ENCODE data around the gene RHEBL1.

RHEBL1 gene

DNA sequence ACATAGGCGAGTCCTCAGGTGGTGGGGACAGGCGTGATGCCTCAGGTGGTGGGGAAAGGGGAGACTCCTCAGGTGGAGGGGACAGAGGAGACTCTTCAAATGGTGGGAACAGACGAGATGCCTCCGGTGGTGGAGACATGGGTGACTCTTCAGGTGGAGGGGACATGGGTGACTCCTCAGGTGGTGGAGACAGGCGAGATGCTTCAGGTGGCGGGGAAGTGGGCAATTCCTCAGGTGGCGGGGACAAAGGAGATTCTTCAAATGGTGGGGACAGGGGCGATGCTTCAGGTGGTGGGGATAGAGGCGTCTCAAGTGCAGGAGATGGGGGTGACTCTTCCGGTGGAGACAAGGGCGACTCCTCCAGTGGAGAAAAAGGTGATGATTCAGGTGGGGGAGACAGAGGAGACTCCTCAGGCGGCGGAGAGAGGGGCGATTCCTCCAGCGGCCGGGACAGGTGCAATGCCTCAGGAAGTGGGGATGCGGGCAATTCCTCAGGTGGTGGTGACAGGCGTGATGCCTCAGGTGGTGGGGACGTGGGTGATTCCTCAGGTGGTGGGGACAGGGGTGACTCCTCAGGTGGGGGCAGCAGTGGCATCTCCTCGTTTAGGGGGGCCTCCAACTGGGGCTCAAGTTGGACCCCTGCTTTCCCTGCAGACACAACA, 17.9 kb downstream of the RHEBL1 start:
- no peak overlapping the region for H3K27ac ChIP-seq (ENCODE audit: extremely low read depth, low read depth, low read length)
- peaks cover 49 to 90% of the 10 kb centered on the region in 2 experiments for H3K36me3 ChIP-seq (ENCODE audit: control insufficient read depth in 2 of 2, insufficient read depth in 1 of 2, low read length in 2 of 2)
- CTCF ChIA-PET: no interaction called here
- no peak overlapping the region for H3K4me3 ChIP-seq (ENCODE audit: low read depth, low read length)
- peaks cover 8% of the 10 kb centered on the region; the same call in 1 of the 2 replicates for H3K4me1 ChIP-seq (ENCODE audit: control insufficient read depth, insufficient read depth, low read length)
- H3K9me3 ChIP-seq (ENCODE audit: control insufficient read depth, insufficient read depth, low read depth, low read length): no peaks in the 10 kb centered on the region
- peak; percentile 99 for TF ChIP-seq SCRT1 (tag by site-specific recombination; IDR thresholded peaks at IDR 0.05; ENCODE audit: borderline replicate concordance)
- TF ChIP-seq ZNF132 (tag by site-specific recombination; IDR thresholded peaks at IDR 0.05; ENCODE audit: borderline replicate concordance): no peak
- TF ChIP-seq ZNF302 (tag by site-specific recombination; IDR thresholded peaks at IDR 0.05; ENCODE audit: low read depth): no peak
- no peak for TF ChIP-seq ZNF530 (tag by site-specific recombination; IDR thresholded peaks at IDR 0.05; ENCODE audit: low read depth)
- TF ChIP-seq ZNF629 (tag by site-specific recombination; IDR thresholded peaks at IDR 0.05): no peak
- no peak for TF ChIP-seq SALL2 (tag by site-specific recombination; IDR thresholded peaks at IDR 0.05; ENCODE audit: borderline replicate concordance)
- no peak for TF ChIP-seq YY2 (tag by site-specific recombination; IDR thresholded peaks at IDR 0.05)
- no peak for TF ChIP-seq ZNF560 (tag by site-specific recombination; IDR thresholded peaks at IDR 0.05; ENCODE audit: borderline replicate concordance)
- TF ChIP-seq ZNF776 (tag by site-specific recombination; IDR thresholded peaks at IDR 0.05; ENCODE audit: borderline replicate concordance): no peak
- peak; percentile 92 for TF ChIP-seq SCRT2 (tag by site-specific recombination; IDR thresholded peaks at IDR 0.05)
- POLR2A ChIA-PET: no interaction called here

DNA sequence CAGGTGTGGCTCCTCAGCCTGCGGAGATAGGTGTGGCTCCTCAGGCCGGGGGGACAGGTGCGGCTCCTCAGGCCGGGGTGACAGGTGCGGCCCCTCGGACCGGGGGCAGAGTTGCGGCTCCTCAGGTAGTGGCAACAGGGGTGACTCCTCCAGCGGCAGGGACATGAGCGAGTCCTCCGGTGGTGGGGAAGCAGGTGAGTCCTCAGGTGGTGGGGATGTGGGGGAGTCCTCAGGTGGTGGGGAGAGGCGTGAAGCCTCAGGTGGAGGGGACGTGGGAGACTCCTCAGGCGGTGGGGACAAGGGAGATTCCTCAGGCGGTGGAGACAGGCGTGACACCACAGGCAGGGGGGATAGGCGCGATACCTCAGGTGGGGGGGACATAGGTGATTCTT, 18.4 kb downstream of the RHEBL1 start:
- ChIA-PET CTCF (no interaction called here), POLR2A (no interaction called here)
- H3K4me1 ChIP-seq (ENCODE audit: control insufficient read depth, insufficient read depth, low read length): peaks cover 4% of the 10 kb centered on the region; the same call in 1 of the 2 replicates
- peaks cover 52 to 96% of the 10 kb centered on the region in 2 experiments for H3K36me3 ChIP-seq (ENCODE audit: control insufficient read depth in 2 of 2, insufficient read depth in 1 of 2, low read length in 2 of 2)
- H3K9me3 ChIP-seq (ENCODE audit: control insufficient read depth, insufficient read depth, low read depth, low read length): no peaks in the 10 kb centered on the region
- TF ChIP-seq ZSCAN23 (tag by site-specific recombination; IDR thresholded peaks at IDR 0.05) (no peak), ZNF433 (tag by site-specific recombination; IDR thresholded peaks at IDR 0.05; ENCODE audit: low read depth) (no peak), ZNF792 (tag by site-specific recombination; IDR thresholded peaks at IDR 0.05) (no peak)
- H3K27ac ChIP-seq (ENCODE audit: extremely low read depth, low read depth, low read length): no peak overlapping the region
- H3K4me3 ChIP-seq (ENCODE audit: low read depth, low read length): no peak overlapping the region

DNA sequence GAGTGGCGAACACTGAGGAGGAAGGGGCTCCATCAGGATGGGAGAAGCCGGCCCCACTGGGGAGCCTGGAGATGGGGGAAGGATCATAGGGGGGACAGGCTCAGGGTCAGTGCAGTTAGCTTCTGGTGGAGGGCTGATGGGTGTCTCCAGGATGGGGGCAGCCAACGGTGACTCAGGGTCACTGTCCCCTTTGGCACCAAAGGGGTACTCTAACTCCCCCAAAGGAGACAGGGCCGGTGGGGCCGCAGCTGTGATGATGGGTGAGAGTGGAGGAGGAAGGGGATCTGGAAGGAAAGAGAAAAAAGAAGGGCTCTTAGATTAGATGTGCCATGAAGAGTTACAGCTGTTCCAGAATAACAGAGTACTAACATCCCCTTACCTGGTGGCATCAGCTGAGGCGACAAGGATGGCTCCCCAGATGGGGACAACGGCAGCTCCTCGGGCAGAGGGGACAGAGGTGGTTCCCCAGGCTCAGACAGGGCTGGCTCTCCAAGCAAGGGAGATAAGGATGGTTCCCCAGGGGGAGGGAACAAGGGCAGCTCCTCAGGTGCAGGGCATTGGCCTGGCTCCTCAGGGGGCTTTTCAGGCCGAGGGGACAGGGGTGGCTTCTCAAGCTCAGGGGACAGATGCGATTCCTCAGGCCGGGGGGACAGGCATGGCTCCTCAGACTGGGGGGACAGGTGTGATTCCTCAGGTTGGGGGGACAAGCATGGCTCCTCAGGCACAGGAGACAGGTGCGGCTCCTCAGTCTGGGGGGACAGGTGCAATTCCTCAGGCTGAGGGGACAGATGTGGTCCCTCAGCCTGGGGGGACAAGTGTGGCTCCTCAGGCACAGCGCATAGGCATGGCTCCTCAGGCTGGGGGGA, 19.0 kb downstream of the RHEBL1 start:
- ChIA-PET CTCF (interaction anchor here (0.6 kb wide), 1 partner anchor 31 kb away, joined by 5 read pairs; no protein-coding TSS in a partner anchor), POLR2A (interaction anchor here (2.9 kb wide), 1 partner anchor 14 kb away, joined by 8 read pairs; no protein-coding TSS in a partner anchor)
- Histone ChIP-seq H3K4me3 (ENCODE audit: low read depth, low read length) (no peak overlapping the region), H3K36me3 (ENCODE audit: control insufficient read depth in 2 of 2, insufficient read depth in 1 of 2, low read length in 2 of 2) (peaks cover 52 to 100% of the 10 kb centered on the region in 2 experiments), H3K4me1 (ENCODE audit: control insufficient read depth, insufficient read depth, low read length) (0 out of 2 replicates have a peak, but pooled peaks cover 2% of the 10 kb centered on the region), H3K27ac (ENCODE audit: extremely low read depth, low read depth, low read length) (no peak overlapping the region), H3K9me3 (ENCODE audit: control insufficient read depth, insufficient read depth, low read depth, low read length) (no peaks in the 10 kb centered on the region)
- no peak for TF ChIP-seq ZBTB20 (tag by site-specific recombination; IDR thresholded peaks at IDR 0.05)
- no peak for TF ChIP-seq EGR2 (tag by site-specific recombination; IDR thresholded peaks at IDR 0.05; ENCODE audit: low read depth)
- TF ChIP-seq ZNF184 (tag by site-specific recombination; IDR thresholded peaks at IDR 0.05): no peak
- no peak for TF ChIP-seq SP7 (tag by site-specific recombination; IDR thresholded peaks at IDR 0.05)
- TF ChIP-seq, protein P1, sequence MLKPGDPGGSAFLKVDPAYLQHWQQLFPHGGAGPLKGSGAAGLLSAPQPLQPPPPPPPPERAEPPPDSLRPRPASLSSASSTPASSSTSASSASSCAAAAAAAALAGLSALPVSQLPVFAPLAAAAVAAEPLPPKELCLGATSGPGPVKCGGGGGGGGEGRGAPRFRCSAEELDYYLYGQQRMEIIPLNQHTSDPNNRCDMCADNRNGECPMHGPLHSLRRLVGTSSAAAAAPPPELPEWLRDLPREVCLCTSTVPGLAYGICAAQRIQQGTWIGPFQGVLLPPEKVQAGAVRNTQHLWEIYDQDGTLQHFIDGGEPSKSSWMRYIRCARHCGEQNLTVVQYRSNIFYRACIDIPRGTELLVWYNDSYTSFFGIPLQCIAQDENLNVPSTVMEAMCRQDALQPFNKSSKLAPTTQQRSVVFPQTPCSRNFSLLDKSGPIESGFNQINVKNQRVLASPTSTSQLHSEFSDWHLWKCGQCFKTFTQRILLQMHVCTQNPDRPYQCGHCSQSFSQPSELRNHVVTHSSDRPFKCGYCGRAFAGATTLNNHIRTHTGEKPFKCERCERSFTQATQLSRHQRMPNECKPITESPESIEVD (tag by site-specific recombination; IDR thresholded peaks at IDR 0.05): no peak
